Measurements from ENCODE around the gene HK2. TPM values are rescaled to one million over a fixed set of nuclear protein-coding genes. Genes with fewer than 3 reads are reported as not detected.

HK2 gene
- total and polyA plus RNA-seq, 2 of the 4 experiments (the other 2 are of a cell fraction), result 17.4 to 20.9 TPM

GRCh38 chr2:74881176-74881575, 47.2 kb downstream of the HK2 start:
- Histone ChIP-seq H3K14ac (replicated peaks; ENCODE audit: low read depth, low read length) (no peak overlapping the region), H3K79me1 (ENCODE audit: low read depth in 1 of 2, low read length in 2 of 2) (peaks cover 3% of the 10 kb centered on the region in 2 experiments; a peak in 2 of 4 replicates), H2BK20ac (ENCODE audit: low read depth, low read length) (no peak overlapping the region), H4K20me1 (ENCODE audit: insufficient read depth, low read length) (no peaks in the 10 kb centered on the region; the same call in 1 of the 2 replicates), H2AK5ac (ENCODE audit: low read depth, low read length) (no peak overlapping the region), H4K91ac (ENCODE audit: insufficient read depth, low read depth, low read length) (no peak overlapping the region), H2AK9ac (replicated peaks; ENCODE audit: low read depth, low read length, poor library complexity) (no peak overlapping the region), H2AFZ (replicated peaks; ENCODE audit: low read length, poor library complexity) (no peak overlapping the region), H4K8ac (ENCODE audit: low read depth in 2 of 2, low read length in 2 of 2) (no peak overlapping the region), H2BK5ac (ENCODE audit: low read depth, low read length, poor library complexity, severe bottlenecking) (no peak overlapping the region), H3K18ac (ENCODE audit: low read depth, low read length) (no peak overlapping the region), H3K56ac (ENCODE audit: extremely low read depth, insufficient read depth, low read length) (no peak overlapping the region), H3K4me3 (ENCODE audit: insufficient read depth, low read depth, low read length) (no peak overlapping the region), H4K5ac (ENCODE audit: low read depth, low read length) (no peak overlapping the region), H2BK120ac (ENCODE audit: low read depth, low read length) (no peak overlapping the region), H3K9me3 (ENCODE audit: control insufficient read depth, insufficient read depth, low read length) (no peaks in the 10 kb centered on the region), H3K23ac (ENCODE audit: low read depth, low read length) (no peak overlapping the region), H3K27me3 (ENCODE audit: control insufficient read depth, insufficient read depth, low read length) (no peaks in the 10 kb centered on the region), H3K9me1 (ENCODE audit: insufficient read depth, low read length) (peaks cover 10% of the 10 kb centered on the region), H2BK15ac (ENCODE audit: low read depth, low read length) (no peak overlapping the region), H3K27ac (ENCODE audit: insufficient read depth, low read length) (no peak overlapping the region), H3K9ac (ENCODE audit: low read depth, low read length) (no peak overlapping the region), H3K36me3 (ENCODE audit: control insufficient read depth, insufficient read depth, low read length) (peaks cover 80% of the 10 kb centered on the region), H3K4me2 (ENCODE audit: low read depth, low read length) (no peak overlapping the region), H3K4ac (ENCODE audit: low read depth, low read length) (no peak overlapping the region), H3K4me1 (ENCODE audit: control insufficient read depth, insufficient read depth, low read length) (no peaks in the 10 kb centered on the region; the same call in 1 of the 2 replicates)
- in situ Hi-C loops (cut with MboI; ENCODE audit: low sequenced_read_pairs), result no loop called here
- TF ChIP-seq, protein P1, sequence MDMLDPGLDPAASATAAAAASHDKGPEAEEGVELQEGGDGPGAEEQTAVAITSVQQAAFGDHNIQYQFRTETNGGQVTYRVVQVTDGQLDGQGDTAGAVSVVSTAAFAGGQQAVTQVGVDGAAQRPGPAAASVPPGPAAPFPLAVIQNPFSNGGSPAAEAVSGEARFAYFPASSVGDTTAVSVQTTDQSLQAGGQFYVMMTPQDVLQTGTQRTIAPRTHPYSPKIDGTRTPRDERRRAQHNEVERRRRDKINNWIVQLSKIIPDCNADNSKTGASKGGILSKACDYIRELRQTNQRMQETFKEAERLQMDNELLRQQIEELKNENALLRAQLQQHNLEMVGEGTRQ (IDR thresholded peaks at IDR 0.05; ENCODE audit: low read depth, low read length), result no peak
- TF ChIP-seq RFX5 (IDR thresholded peaks at IDR 0.05; ENCODE audit: low read depth, low read length) (no peak), MXI1 (IDR thresholded peaks at IDR 0.05; ENCODE audit: borderline replicate concordance, low read depth, low read length) (no peak), MAFK (IDR thresholded peaks at IDR 0.05; ENCODE audit: low read depth, low read length) (no peak), NFE2L2 (IDR thresholded peaks at IDR 0.05; ENCODE audit: low read depth, low read length) (no peak), MAZ (IDR thresholded peaks at IDR 0.05; ENCODE audit: borderline replicate concordance, low read depth, low read length) (no peak)
- dilution Hi-C loops (cut with HindIII; ENCODE audit: low sequenced_read_pairs, unreplicated experiment), result no loop called here
- ATAC-seq (ENCODE audit: low read depth) (no peak), DNase-seq (no peak)
- 80% methylated on average over 2 of the region's 5 CpGs; no CpG with 5 or more reads in 1 of the 2 experiments for WGBS, 2 experiments (ENCODE audit: extremely low coverage in 2 of 2, insufficient read length in 1 of 2)
- intact Hi-C loops (cut with micrococcal nuclease), result no loop called here
- POLR2A ChIA-PET (ENCODE audit: unreplicated experiment), result no interaction called here
- CTCF ChIA-PET, result no interaction called here
- BruUV-seq (replicated peaks), result no TSS peak

Measured in IMR-90 (cell line).